Hepatic stellate cell (primary cell): ENCODE data around the gene AHCYL1.

ENCODE experiments used
- DNase-seq: peaks from one replicate; pipeline ENCODE4 v3.0.0; 2011; ENCODE audit warnings: low spot score

The AHCYL1 gene

GRCh38 chr1:109976762-109977161, 7.8 kb upstream of the AHCYL1 start:
- no peak for DNase-seq

GRCh38 chr1:109977225-109977624, 7.3 kb upstream of the AHCYL1 start:
- no peak for DNase-seq

GRCh38 chr1:109977657-109978378, 6.7 kb upstream of the AHCYL1 start:
- DNase-seq, result no peak

GRCh38 chr1:109978761-109979488, 5.6 kb upstream of the AHCYL1 start:
- no peak for DNase-seq

GRCh38 chr1:109979489-109980091, 5.0 kb upstream of the AHCYL1 start:
- DNase-seq, result peak; percentile 65

- DNase-seq, result no peak
Observed at GRCh38 chr1:109980324-109981003, 4.1 kb upstream of the AHCYL1 start.

GRCh38 chr1:109981004-109981335, 3.6 kb upstream of the AHCYL1 start:
- DNase-seq, result no peak

- no peak for DNase-seq
Observed at GRCh38 chr1:109983380-109984189, 980 bp upstream of the AHCYL1 start.

GRCh38 chr1:109984190-109984455, 442 bp upstream of the AHCYL1 start:
- peak; percentile 53 for DNase-seq

- DNase-seq, result no peak
Observed at GRCh38 chr1:109985247-109986053, 885 bp downstream of the AHCYL1 start.

- no peak for DNase-seq
Observed at GRCh38 chr1:109986054-109986444, 1.5 kb downstream of the AHCYL1 start.

- DNase-seq, result no peak
Observed at GRCh38 chr1:109988349-109988914, 3.9 kb downstream of the AHCYL1 start.

- DNase-seq, result no peak
Observed at GRCh38 chr1:109989506-109990301, 5.1 kb downstream of the AHCYL1 start.

- no peak for DNase-seq
Observed at GRCh38 chr1:109990302-109990653, 5.7 kb downstream of the AHCYL1 start.

GRCh38 chr1:109991400-109991925, 6.9 kb downstream of the AHCYL1 start:
- no peak for DNase-seq

GRCh38 chr1:109993885-109994284, 9.3 kb downstream of the AHCYL1 start:
- no peak for DNase-seq

- DNase-seq, result no peak
Observed at GRCh38 chr1:109994654-109995053, 10.1 kb downstream of the AHCYL1 start.

- DNase-seq, result no peak
Observed at GRCh38 chr1:109995536-109995935, 11.0 kb downstream of the AHCYL1 start.

- DNase-seq, result no peak
Observed at GRCh38 chr1:109996476-109996875, 11.9 kb downstream of the AHCYL1 start.
